Hepatocyte (in vitro differentiated cells): ENCODE data around the gene LYSMD4. TPM values are rescaled to one million over a fixed set of nuclear protein-coding genes. Genes with fewer than 3 reads are reported as not detected.
A peak's percentile ranks its signal among the peaks of the same experiment; 100 is the strongest.

Experiments used
- DNase-seq: peaks from one replicate; pipeline ENCODE4 v3.0.0-alpha.2; 2016; ENCODE audit warnings: low spot score
- H2AFZ ChIP-seq: fragments of 200-600 bp; sonication (generic); 2 replicates; pipeline ENCODE4 v1.6.0; 2016; ENCODE audit warnings: antibody characterized with exemption, mild to moderate bottlenecking
- H3K27ac ChIP-seq: fragments of 200-600 bp; sonication (generic); 2 replicates; pipeline ENCODE4 v1.5.1; 2016; ENCODE audit warnings: mild to moderate bottlenecking
- H3K27me3 ChIP-seq: fragments of 200-600 bp; sonication (generic); 2 replicates; pipeline ENCODE4 v1.6.1; 2016
- H3K36me3 ChIP-seq: fragments of 200-600 bp; sonication (generic); replicated peaks from 2 replicates; pipeline ENCODE4 v1.5.1; 2016; ENCODE audit warnings: low read depth; ENCODE audit not compliant: insufficient read depth
- H3K4me1 ChIP-seq: fragments of 200-600 bp; sonication (generic); 2 replicates; pipeline ENCODE4 v1.5.1; 2016; ENCODE audit warnings: mild to moderate bottlenecking, moderate library complexity; ENCODE audit not compliant: insufficient read depth
- H3K4me2 ChIP-seq: fragments of 200-600 bp; sonication (generic); 2 replicates; pipeline ENCODE4 v1.6.0; 2016
- H3K4me3 ChIP-seq: fragments of 200-600 bp; sonication (generic); 2 replicates; pipeline ENCODE4 v1.5.1; 2016; ENCODE audit warnings: mild to moderate bottlenecking
- H3K79me2 ChIP-seq: fragments of 200-600 bp; sonication (generic); 2 replicates; pipeline ENCODE4 v1.6.0; 2017; ENCODE audit warnings: mild to moderate bottlenecking
- H3K9me2 ChIP-seq: fragments of 200-600 bp; sonication (generic); replicated peaks from 2 replicates; pipeline ENCODE4 v1.6.0; 2017; ENCODE audit warnings: mild to moderate bottlenecking; ENCODE audit not compliant: insufficient read depth
- H3K9me3 ChIP-seq: fragments of 200-600 bp; sonication (generic); 2 replicates; pipeline ENCODE4 v1.5.1; 2016; ENCODE audit warnings: low read depth, mild to moderate bottlenecking
- H4K20me1 ChIP-seq: fragments of 200-600 bp; sonication (generic); 2 replicates; pipeline ENCODE4 v1.6.0; 2016; ENCODE audit warnings: mild to moderate bottlenecking; ENCODE audit not compliant: insufficient read depth, poor library complexity, severe bottlenecking
- EZH2 ChIP-seq: fragments of 200-600 bp; sonication (generic); IDR thresholded peaks from 2 replicates; pipeline ENCODE4 v1.6.1; 2016; ENCODE audit warnings: antibody characterized with exemption, mild to moderate bottlenecking, borderline replicate concordance
- EZH2phosphoT487 ChIP-seq: fragments of 200-600 bp; sonication (generic); IDR thresholded peaks from one replicate; pipeline ENCODE4 v1.6.1; 2018; ENCODE audit warnings: antibody characterized with exemption, mild to moderate bottlenecking, low read depth, moderate library complexity; ENCODE audit not compliant: unreplicated experiment, severe bottlenecking
- WGBS: methylation state at CpG from one replicate; pipeline ENCODE4 v1.1.6; 2016; ENCODE audit warnings: low lambda C conversion rate; ENCODE audit errors: missing lambda C conversion rate; 5-methylcytosine and 5-hydroxymethylcytosine counted together
- polyA plus RNA-seq: library from polyadenylated mRNA; unstranded; fragments of >200 nt; fragmentation: Nextera tagmentation; extraction: Ambion mirVana; gene quantifications from 2 replicates; pipeline ENCODE4 v1.2.1, GENCODE V29; 2016
- total RNA-seq: library from RNA; depleted of rRNA; stranded (reverse); fragments of >200 nt; gene quantifications from 2 replicates; pipeline ENCODE4 v1.2.3, GENCODE V29; 2014
- TF ChIP-seq, protein P1 (sequence below): fragments of 200-600 bp; sonication (generic); IDR thresholded peaks from 2 replicates; pipeline ENCODE4 v1.5.1; 2016; ENCODE audit warnings: antibody characterized with exemption, mild to moderate bottlenecking; ENCODE audit not compliant: poor library complexity

The LYSMD4 gene
- total and polyA plus RNA-seq, 2 experiments from 2014 or later, result 12.8 to 15.4 TPM

DNA sequence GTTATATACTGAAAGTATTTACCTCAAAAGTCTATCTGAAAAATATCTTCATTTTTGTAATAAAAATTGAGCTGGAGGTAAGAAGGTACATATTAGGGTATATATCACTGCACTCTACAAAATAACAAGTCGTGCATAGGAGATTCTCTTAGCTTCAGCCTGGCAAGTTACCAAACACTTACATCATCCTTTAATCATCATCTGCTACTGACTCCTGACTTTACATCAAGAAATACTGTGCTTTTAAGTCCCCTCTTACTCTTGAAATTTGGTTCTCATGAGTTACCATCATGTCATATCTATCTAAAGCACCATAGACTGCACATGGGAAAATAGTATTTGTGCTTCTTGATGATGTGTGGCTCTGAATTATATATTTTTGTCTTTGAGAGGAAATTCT lies 50.8 kb downstream of the LYSMD4 start:
- Histone ChIP-seq H3K27ac (no peak overlapping the region), H3K27me3 (no peaks in the 10 kb centered on the region), H3K9me2 (no peaks in the 10 kb centered on the region), H3K4me2 (no peak overlapping the region), H4K20me1 (no peaks in the 10 kb centered on the region), H3K9me3 (no peaks in the 10 kb centered on the region), H3K79me2 (peaks cover 2% of the 10 kb centered on the region), H3K4me1 (no peaks in the 10 kb centered on the region), H2AFZ (no peak overlapping the region), H3K36me3 (no peaks in the 10 kb centered on the region), H3K4me3 (no peak overlapping the region)
- DNase-seq, result peak; percentile 30
- WGBS, result 28% methylated on average over 1 of the region's 1 CpG
- TF ChIP-seq, protein P1, sequence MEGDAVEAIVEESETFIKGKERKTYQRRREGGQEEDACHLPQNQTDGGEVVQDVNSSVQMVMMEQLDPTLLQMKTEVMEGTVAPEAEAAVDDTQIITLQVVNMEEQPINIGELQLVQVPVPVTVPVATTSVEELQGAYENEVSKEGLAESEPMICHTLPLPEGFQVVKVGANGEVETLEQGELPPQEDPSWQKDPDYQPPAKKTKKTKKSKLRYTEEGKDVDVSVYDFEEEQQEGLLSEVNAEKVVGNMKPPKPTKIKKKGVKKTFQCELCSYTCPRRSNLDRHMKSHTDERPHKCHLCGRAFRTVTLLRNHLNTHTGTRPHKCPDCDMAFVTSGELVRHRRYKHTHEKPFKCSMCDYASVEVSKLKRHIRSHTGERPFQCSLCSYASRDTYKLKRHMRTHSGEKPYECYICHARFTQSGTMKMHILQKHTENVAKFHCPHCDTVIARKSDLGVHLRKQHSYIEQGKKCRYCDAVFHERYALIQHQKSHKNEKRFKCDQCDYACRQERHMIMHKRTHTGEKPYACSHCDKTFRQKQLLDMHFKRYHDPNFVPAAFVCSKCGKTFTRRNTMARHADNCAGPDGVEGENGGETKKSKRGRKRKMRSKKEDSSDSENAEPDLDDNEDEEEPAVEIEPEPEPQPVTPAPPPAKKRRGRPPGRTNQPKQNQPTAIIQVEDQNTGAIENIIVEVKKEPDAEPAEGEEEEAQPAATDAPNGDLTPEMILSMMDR, result no peak
- TF ChIP-seq EZH2phosphoT487, result no peak
- no peak for TF ChIP-seq EZH2

DNA sequence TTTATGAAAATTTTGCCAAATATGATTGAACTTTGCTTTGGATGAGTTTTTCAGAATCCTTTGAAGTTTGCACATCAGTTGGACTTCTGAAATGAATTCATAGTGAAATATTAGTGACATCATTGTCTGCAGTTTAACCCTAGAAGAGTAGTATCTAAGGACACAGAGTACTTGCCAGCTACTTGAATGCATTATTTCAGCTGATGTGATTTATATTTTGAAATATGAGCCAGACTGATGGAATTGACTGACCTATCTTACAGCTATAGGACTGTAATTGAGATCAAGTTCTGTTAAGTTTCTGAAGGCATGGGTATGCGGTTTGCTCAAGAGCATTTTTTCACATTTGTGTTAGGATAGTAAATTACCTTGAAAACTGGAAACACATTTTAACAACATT lies 51.2 kb downstream of the LYSMD4 start:
- no peaks in the 10 kb centered on the region for H3K9me2 ChIP-seq
- no peaks in the 10 kb centered on the region for H4K20me1 ChIP-seq
- no peaks in the 10 kb centered on the region for H3K9me3 ChIP-seq
- no peak overlapping the region for H3K4me2 ChIP-seq
- H3K27ac ChIP-seq, result no peak overlapping the region
- H3K79me2 ChIP-seq, result peaks cover 2% of the 10 kb centered on the region
- no peak for DNase-seq
- TF ChIP-seq EZH2 (no peak), EZH2phosphoT487 (no peak)
- TF ChIP-seq, protein P1, result no peak
- H3K4me3 ChIP-seq, result no peak overlapping the region
- no peaks in the 10 kb centered on the region for H3K36me3 ChIP-seq
- H3K4me1 ChIP-seq, result no peaks in the 10 kb centered on the region
- H2AFZ ChIP-seq, result no peak overlapping the region
- WGBS, result 89% methylated on average over 1 of the region's 1 CpG
- H3K27me3 ChIP-seq, result no peaks in the 10 kb centered on the region

- Histone ChIP-seq H3K9me3 (no peaks in the 10 kb centered on the region), H3K27me3 (no peaks in the 10 kb centered on the region), H3K4me2 (no peak overlapping the region), H4K20me1 (no peaks in the 10 kb centered on the region), H2AFZ (no peak overlapping the region), H3K79me2 (no peaks in the 10 kb centered on the region), H3K4me1 (no peaks in the 10 kb centered on the region), H3K36me3 (no peaks in the 10 kb centered on the region), H3K4me3 (no peak overlapping the region), H3K27ac (no peak overlapping the region), H3K9me2 (no peaks in the 10 kb centered on the region)
- no peak for DNase-seq
- TF ChIP-seq, protein P1, result no peak
- TF ChIP-seq EZH2phosphoT487 (no peak), EZH2 (no peak)
These were observed 53.0 kb downstream of the LYSMD4 start for GRCh38 chr15:99680276-99680675.
